Left colon (tissue), 2 donors: Measurements from ENCODE around the gene TADA2B. TPM values are rescaled to one million over a fixed set of nuclear protein-coding genes. Genes with fewer than 3 reads are reported as not detected.

ENCODE experiments used
- ATAC-seq: fragments of 200-7000 bp; cut with Tn5 transposase; one replicate; pipeline ENCODE4 v1.9.1; 2020; ENCODE audit warnings: mild to moderate bottlenecking, moderate library complexity
- DNase-seq, 2 donors: peaks; one replicate each; pipeline ENCODE4 v3.0.0-alpha.2; 2020
- intact Hi-C, 2 donors: fragments of 100-400 bp; cut with DNase I in 1 of 2; cut with micrococcal nuclease in 1 of 2; formaldehyde crosslinking; loops; one replicate each; pipeline versions ENCODE4 v1.11.2 to v1.14.0; 2022; cut with DNase I, micrococcal nuclease
- total RNA-seq, 2 donors: library from RNA; stranded (reverse); fragmentation: NEBNext Ultra II Directional; extraction: Animal tissue kit (Norgen Biotek cat#: 25700); gene quantifications; one replicate each; pipeline ENCODE4 v1.2.1, GENCODE V29; 2021
- donor health status: DM: no; HTN: no; CAD: no.
- donor health status: DM: yes; HTN: yes; CAD: no.

Gene TADA2B
- total RNA-seq, 2 donors from 2014 or later, result 30.0 to 34.6 TPM

- no peak for ATAC-seq
- no peak for DNase-seq
- intact Hi-C loops, result no loop called here
Measured at GRCh38 chr4:7031558-7032449, 11.4 kb upstream of the TADA2B start.

GRCh38 chr4:7032596-7032995 is 10.6 kb upstream of the TADA2B start:
- ATAC-seq, result no peak
- no peak for DNase-seq

GRCh38 chr4:7034262-7035081 is 8.7 kb upstream of the TADA2B start:
- ATAC-seq, result peak; percentile 59
- no peak for DNase-seq
- intact Hi-C loops, result no loop called here

More at GRCh38 chr4:7032596-7032995, 10.6 kb upstream of the TADA2B start:
- intact Hi-C loops, result no loop called here

- no peak for DNase-seq
- ATAC-seq, result no peak
- intact Hi-C loops, result no loop called here
Measured at GRCh38 chr4:7037425-7037824, 5.7 kb upstream of the TADA2B start.

- no peak for DNase-seq
- intact Hi-C loops, result no loop called here
- no peak for ATAC-seq
Measured at GRCh38 chr4:7040765-7041164, 2.4 kb upstream of the TADA2B start.

GRCh38 chr4:7041246-7041645 is 1.9 kb upstream of the TADA2B start:
- ATAC-seq (no peak), DNase-seq (no peak)
- intact Hi-C loops, result no loop called here

- intact Hi-C loops, result no loop called here
- ATAC-seq (no peak), DNase-seq (peak; percentile 40 to 61)
Measured at GRCh38 chr4:7041801-7042502, 1.2 kb upstream of the TADA2B start.

GRCh38 chr4:7042503-7043283 is 479 bp upstream of the TADA2B start:
- ATAC-seq (peak; percentile 87), DNase-seq (peak; percentile 95 to 96)
- intact Hi-C loops, result no loop called here

GRCh38 chr4:7044137-7044930 is 1.2 kb downstream of the TADA2B start:
- DNase-seq, result no peak
- no peak for ATAC-seq
- intact Hi-C loops, result no loop called here

GRCh38 chr4:7045553-7045952 is 2.4 kb downstream of the TADA2B start:
- ATAC-seq (no peak), DNase-seq (no peak)
- intact Hi-C loops, result no loop called here

- DNase-seq (no peak), ATAC-seq (no peak)
- intact Hi-C loops, result no loop called here
Measured at GRCh38 chr4:7045961-7046921, 3.1 kb downstream of the TADA2B start.

- DNase-seq (no peak), ATAC-seq (no peak)
- intact Hi-C loops, result no loop called here
Measured at GRCh38 chr4:7046971-7047370, 3.8 kb downstream of the TADA2B start.

- ATAC-seq (no peak), DNase-seq (no peak)
- intact Hi-C loops, result no loop called here
Measured at GRCh38 chr4:7048642-7049041, 5.5 kb downstream of the TADA2B start.

GRCh38 chr4:7049295-7049694 is 6.1 kb downstream of the TADA2B start:
- DNase-seq (no peak), ATAC-seq (no peak)
- intact Hi-C loops, result no loop called here

- no peak for ATAC-seq
- DNase-seq, result no peak
- intact Hi-C loops, result no loop called here
Measured at GRCh38 chr4:7049739-7050138, 6.6 kb downstream of the TADA2B start.

GRCh38 chr4:7050481-7051143 is 7.4 kb downstream of the TADA2B start:
- no peak for ATAC-seq
- DNase-seq, result no peak
- intact Hi-C loops, result no loop called here
